Heart left ventricle (tissue), 13 donors: ENCODE results near the gene MAPK11.

ENCODE experiments used
- CTCF ChIP-seq, 12 donors: fragments of 200-600 bp; sonication (generic) in 4 of 12; IDR thresholded peaks; one replicate each; pipeline versions ENCODE4 v1.5.0 to v1.8.0; 2018 to 2022; ENCODE audit warnings: antibody characterized with exemption in 12 of 12, mild to moderate bottlenecking in 5 of 12
- POLR2A ChIP-seq, 2 donors: fragments of 450-650 bp; IDR thresholded peaks; one replicate each; pipeline ENCODE4 v1.6.1; 2017; ENCODE audit warnings: antibody characterized with exemption in 2 of 2, mild to moderate bottlenecking in 2 of 2, moderate library complexity in 2 of 2
- donor health status: ischemic (EF 13 %, LVEDD 7.1; RV severe dilation, severe dysfunction).
- donor health status: DM: no; HTN: yes; CAD: no.
- donor health status: DM: no; HTN: no; CAD: no.
- donor health status: ischemic (EF 25% LVEDD 6.9; RV normal size, moderate dysfunction).
- donor health status: ischemic (EF 25% LVEDD 5.7; RV mildly dilated, moderate dysfunction).
- donor health status: ischemic (EF 35%, LVEDD 5.7; RV mildly dilated, moderate dysfunction).
- donor health status: nonischemic (EF 11% LVEDD 7.7; RV severe dilation, severe dysfunction).
- donor health status: DM: yes; HTN: yes; CAD: no.
- donor health status: PGD.
- donor health status: ischemic (EF 29% LVEDD 5.4; RV normal size, mild dysfunction).
- donor health status: nonischemic (EF 23%, LVEDD 6.1; RV moderate dilation, normal function).

DNA sequence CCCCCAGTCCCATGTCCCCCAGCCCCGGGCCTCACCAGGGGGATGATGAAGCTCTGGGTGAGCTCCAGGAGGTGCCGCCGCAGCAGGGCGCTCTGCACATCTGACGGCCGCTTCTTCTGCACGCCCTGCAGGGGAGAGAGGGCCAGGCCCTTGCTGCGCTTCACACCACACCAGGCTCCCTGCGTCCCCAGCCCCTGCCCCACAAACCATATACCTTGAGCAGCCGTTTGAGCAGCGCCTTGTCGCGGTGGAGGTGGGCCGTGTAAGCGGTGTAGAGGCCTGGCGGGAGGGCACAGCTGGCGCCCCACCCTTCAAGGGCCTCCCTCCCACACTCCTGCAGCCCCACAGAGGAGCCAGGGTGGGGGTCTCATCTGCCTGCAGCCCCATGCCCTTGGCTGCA lies 43.4 kb upstream of the MAPK11 start:
- TF ChIP-seq POLR2A (IDR thresholded peaks at IDR 0.05) (no peak), CTCF (IDR thresholded peaks at IDR 0.05) (no peak)
